Upper lobe of left lung (tissue), 6 donors: ENCODE data around the gene ZNF593. TPM values are rescaled to one million over a fixed set of nuclear protein-coding genes. Genes with fewer than 3 reads are reported as not detected.

Source experiments
- ATAC-seq, 2 donors: fragments of 200-7000 bp; cut with Tn5 transposase; one replicate each; pipeline ENCODE4 v1.9.1; 2022; ENCODE audit warnings: mild to moderate bottlenecking in 2 of 2, moderate library complexity in 2 of 2; ENCODE audit not compliant: low FRiP score in 2 of 2
- DNase-seq, 2 donors: peaks; one replicate each; pipeline ENCODE4 v3.0.0-alpha.2; 2019 to 2020
- H3K27ac ChIP-seq, 4 donors: fragments of 200-600 bp; sonication (generic); one replicate each; pipeline ENCODE4 v1.5.1; 2016 to 2019
- H3K27me3 ChIP-seq, 4 donors: fragments of 200-600 bp; sonication (generic); one replicate each; pipeline ENCODE4 v1.5.1; 2017 to 2019
- H3K36me3 ChIP-seq, 4 donors: fragments of 200-600 bp; sonication (generic); one replicate each; pipeline ENCODE4 v1.5.1; 2016 to 2019
- H3K4me1 ChIP-seq, 4 donors: fragments of 200-600 bp; sonication (generic); one replicate each; pipeline ENCODE4 v1.5.1; 2018 to 2019
- H3K4me3 ChIP-seq, 4 donors: fragments of 200-600 bp; sonication (generic); one replicate each; pipeline ENCODE4 v1.5.1; 2017 to 2019; ENCODE audit warnings: mild to moderate bottlenecking in 2 of 4, moderate library complexity in 1 of 4
- H3K9me3 ChIP-seq, 4 donors: fragments of 200-600 bp; sonication (generic); one replicate each; pipeline ENCODE4 v1.5.1; 2018 to 2019
- EP300 ChIP-seq, 4 donors: sonication (generic); formaldehyde crosslinking; IDR thresholded peaks; one replicate each; pipeline ENCODE4 v1.5.1; 2017; ENCODE audit warnings: antibody characterized with exemption in 4 of 4, control low read depth in 2 of 4
- POLR2A ChIP-seq, 4 donors: fragments of 450-650 bp; IDR thresholded peaks; one replicate each; pipeline ENCODE4 v1.5.1; 2016 to 2017; ENCODE audit warnings: antibody characterized with exemption in 4 of 4, mild to moderate bottlenecking in 2 of 4
- POLR2AphosphoS5 ChIP-seq, 2 donors: sonication (generic); formaldehyde crosslinking; IDR thresholded peaks; one replicate each; pipeline ENCODE4 v1.5.1; 2017; ENCODE audit warnings: antibody characterized with exemption in 2 of 2
- WGBS, 2 donors: methylation state at CpG; one replicate each; pipeline ENCODE4 v1.1.5; 2017 to 2018; 5-methylcytosine and 5-hydroxymethylcytosine counted together
- total RNA-seq, 6 donors: library from RNA; depleted of rRNA in 4 of 6; stranded (reverse); fragments of >200 nt in 4 of 6; gene quantifications; one replicate each; pipeline versions ENCODE4 v1.1.0 to v1.2.1, GENCODE V29; 2016 to 2021
- TF ChIP-seq, protein P1 (sequence below), 6 experiments: fragments of 450-650 bp in 4 of 6; fragments of 200-600 bp in 2 of 6; sonication (generic) in 2 of 6; IDR thresholded peaks; one replicate each; pipeline ENCODE4 v1.5.1; 2016 to 2019; ENCODE audit warnings: antibody characterized with exemption in 6 of 6
- donor health status: DM: no; HTN: no; CAD: no; lungs with moderate emphysema.
- donor health status: DM: no; HTN: yes; CAD: no; lungs with severe emphysema.

Gene ZNF593
- total RNA-seq, 6 donors from 2014 or later, result 9.8 to 46.5 (median 29.2) TPM

DNA sequence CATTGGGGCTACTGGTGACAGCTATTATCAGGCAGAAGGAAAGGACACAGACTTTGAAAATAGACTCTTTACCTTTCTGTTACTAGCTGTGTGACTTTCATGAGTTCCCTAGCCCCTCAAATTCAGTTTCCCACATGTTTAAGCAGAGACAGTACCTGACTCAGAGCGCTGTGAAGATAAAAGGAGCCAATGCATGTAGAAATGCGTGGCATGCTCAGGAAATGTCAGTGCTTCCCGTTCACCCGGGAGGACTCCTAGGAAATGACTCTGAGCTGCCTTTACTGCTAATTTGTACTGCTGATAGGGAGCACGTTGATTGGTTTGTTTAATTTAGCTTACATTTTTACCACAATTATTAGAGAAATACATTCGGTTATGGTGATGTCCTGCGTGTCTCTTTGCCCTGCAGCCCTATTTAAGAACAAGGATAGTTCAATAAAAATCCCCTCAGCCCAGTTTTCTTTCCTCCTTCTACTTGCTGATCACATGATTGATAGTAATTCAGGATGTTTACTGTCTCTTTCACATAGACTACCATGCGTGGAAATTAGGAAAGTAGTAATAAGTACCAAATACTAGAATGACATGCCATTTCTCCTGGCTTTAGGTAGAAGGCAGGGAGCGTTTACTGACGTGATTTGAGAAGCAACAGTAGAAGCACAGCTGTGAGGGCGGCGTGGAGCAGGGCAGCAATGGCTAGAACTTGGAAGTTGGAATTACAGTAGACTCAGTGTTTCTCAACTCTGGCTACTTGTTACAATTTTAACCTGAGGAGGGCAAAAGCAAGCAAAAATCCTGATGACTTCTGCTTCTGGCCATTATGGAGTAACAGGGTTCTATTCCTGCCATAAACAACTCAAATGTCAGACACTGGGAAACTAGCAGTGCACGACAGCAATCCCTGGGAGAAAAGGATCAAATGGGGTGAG lies 42.2 kb upstream of the ZNF593 start:
- H3K4me1 ChIP-seq, result peaks cover 32 to 50% (median 37%) of the 10 kb centered on the region in 4 donors
- ATAC-seq, result peak in 1 of 2 donors; percentile 36

DNA sequence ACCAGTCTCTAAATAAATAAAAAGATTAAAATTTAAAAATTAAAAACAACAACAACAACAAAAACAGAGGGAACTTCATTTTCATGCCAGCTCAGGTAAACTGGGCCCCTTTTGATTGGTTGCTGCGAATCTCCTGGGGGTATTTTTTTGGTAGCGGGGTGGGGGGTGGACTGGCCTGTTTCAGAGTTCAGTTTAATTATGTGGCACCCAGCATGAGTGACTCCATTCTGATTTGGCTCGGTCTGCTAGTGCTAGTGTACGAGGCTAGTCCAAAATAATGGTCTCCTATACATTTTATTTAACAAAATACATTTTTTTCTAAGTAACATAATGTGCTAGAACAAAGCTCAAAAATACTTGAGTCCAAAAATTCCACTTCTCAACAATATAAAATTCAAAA lies 39.9 kb upstream of the ZNF593 start:
- WGBS, 2 donors, result 92 to 96% methylated on average over 4 of the region's 4 CpGs
- H3K9me3 ChIP-seq, result no peaks in the 10 kb centered on the region
- TF ChIP-seq, protein P1, sequence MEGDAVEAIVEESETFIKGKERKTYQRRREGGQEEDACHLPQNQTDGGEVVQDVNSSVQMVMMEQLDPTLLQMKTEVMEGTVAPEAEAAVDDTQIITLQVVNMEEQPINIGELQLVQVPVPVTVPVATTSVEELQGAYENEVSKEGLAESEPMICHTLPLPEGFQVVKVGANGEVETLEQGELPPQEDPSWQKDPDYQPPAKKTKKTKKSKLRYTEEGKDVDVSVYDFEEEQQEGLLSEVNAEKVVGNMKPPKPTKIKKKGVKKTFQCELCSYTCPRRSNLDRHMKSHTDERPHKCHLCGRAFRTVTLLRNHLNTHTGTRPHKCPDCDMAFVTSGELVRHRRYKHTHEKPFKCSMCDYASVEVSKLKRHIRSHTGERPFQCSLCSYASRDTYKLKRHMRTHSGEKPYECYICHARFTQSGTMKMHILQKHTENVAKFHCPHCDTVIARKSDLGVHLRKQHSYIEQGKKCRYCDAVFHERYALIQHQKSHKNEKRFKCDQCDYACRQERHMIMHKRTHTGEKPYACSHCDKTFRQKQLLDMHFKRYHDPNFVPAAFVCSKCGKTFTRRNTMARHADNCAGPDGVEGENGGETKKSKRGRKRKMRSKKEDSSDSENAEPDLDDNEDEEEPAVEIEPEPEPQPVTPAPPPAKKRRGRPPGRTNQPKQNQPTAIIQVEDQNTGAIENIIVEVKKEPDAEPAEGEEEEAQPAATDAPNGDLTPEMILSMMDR (IDR thresholded peaks at IDR 0.05), result no peak
- TF ChIP-seq POLR2AphosphoS5 (IDR thresholded peaks at IDR 0.05) (no peak), POLR2A (IDR thresholded peaks at IDR 0.05) (no peak), EP300 (IDR thresholded peaks at IDR 0.05) (no peak)
- peaks cover 18 to 29% (median 25%) of the 10 kb centered on the region in 4 donors for H3K4me1 ChIP-seq
- no peaks in the 10 kb centered on the region for H3K36me3 ChIP-seq
- ATAC-seq, result no peak
- no peak overlapping the region for H3K27ac ChIP-seq
- no peak overlapping the region for H3K4me3 ChIP-seq
- DNase-seq, result no peak
- no peaks in the 10 kb centered on the region for H3K27me3 ChIP-seq

More for the DNA sequence above, 42.2 kb upstream of the ZNF593 start:
- peak overlapping the region in 2 of 4 donors; percentile 1 to 2 for H3K4me3 ChIP-seq
- H3K27ac ChIP-seq, result peak overlapping the region; percentile 28 to 85 (median 70)
- H3K9me3 ChIP-seq, result no peaks in the 10 kb centered on the region
- H3K36me3 ChIP-seq, result no peaks in the 10 kb centered on the region
- no peaks in the 10 kb centered on the region for H3K27me3 ChIP-seq
- WGBS, 2 donors, result 27 to 35% methylated on average over 13 of the region's 13 CpGs
- TF ChIP-seq, protein P1 (IDR thresholded peaks at IDR 0.05), result no peak
- TF ChIP-seq EP300 (IDR thresholded peaks at IDR 0.05), result no peak
- no peak for TF ChIP-seq POLR2AphosphoS5 (IDR thresholded peaks at IDR 0.05)
- no peak for TF ChIP-seq POLR2A (IDR thresholded peaks at IDR 0.05)
- peak in 1 of 2 donors; percentile 41 for DNase-seq

DNA sequence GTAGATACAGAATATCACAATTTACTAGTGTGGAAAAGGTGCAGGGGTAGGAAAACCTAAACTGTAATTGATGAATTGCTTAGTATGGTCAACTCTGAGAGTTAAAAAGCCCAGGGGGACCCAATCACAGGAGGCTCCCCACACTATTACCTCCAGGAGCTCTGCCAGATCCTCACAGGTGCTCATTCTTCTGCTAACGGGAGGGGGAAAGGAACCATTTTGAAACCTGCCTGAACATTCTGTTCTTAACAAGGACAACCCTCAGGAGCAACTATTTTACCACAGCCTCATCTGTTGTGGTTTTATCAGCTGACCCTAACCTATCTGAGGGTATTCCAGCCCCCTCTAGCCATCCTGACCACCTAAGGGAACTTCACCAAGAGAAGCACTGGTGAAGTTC lies 39.0 kb upstream of the ZNF593 start:
- DNase-seq (no peak), ATAC-seq (no peak)
- no peak overlapping the region for H3K4me3 ChIP-seq
- TF ChIP-seq EP300 (IDR thresholded peaks at IDR 0.05), result no peak
- TF ChIP-seq POLR2A (IDR thresholded peaks at IDR 0.05), result no peak
- TF ChIP-seq, protein P1 (IDR thresholded peaks at IDR 0.05), result no peak
- H3K4me1 ChIP-seq, result peaks cover 18 to 24% (median 21%) of the 10 kb centered on the region in 4 donors
- H3K27me3 ChIP-seq, result no peaks in the 10 kb centered on the region
- H3K9me3 ChIP-seq, result no peaks in the 10 kb centered on the region
- no peak overlapping the region for H3K27ac ChIP-seq
- no peaks in the 10 kb centered on the region for H3K36me3 ChIP-seq
- 75% methylated on average over 1 of the region's 1 CpG; no CpG with 5 or more reads in 1 of the 2 donors for WGBS, 2 donors

DNA sequence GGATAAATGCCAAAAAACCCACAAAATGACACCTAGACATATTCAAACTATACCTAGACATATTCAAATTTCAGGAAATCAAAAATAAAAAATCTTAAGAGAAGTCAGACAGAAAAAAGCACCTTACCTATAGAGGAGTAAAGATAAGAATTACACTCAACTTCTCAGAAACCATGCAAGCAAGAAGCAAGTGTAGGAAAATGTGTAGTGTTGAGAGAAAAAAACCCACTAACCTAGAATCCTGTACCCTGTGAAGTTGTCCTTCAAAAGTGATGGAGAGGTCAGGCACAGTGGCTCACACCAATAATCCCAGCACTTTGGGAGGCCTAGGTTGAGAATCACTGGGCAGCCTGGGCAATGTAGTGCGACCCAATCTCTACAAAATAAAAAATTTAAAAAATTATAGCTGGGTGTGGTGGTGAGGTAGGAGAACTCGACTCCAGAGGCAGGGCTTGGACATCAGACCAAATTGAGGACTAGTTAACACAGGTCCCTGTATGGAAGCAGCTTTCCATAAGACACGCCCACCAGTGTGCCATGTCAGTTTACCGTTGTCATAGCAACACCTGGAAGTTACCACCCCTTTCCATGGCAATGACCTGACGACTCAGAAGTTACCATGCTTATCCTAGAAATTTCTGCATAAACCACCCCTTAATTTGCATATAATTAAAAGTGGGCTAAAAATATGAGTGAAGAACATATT lies 37.4 kb upstream of the ZNF593 start:
- Histone ChIP-seq H3K4me1 (peaks cover 5 to 12% (median 10%) of the 10 kb centered on the region in 4 donors), H3K27me3 (no peaks in the 10 kb centered on the region), H3K36me3 (no peaks in the 10 kb centered on the region), H3K4me3 (no peak overlapping the region), H3K27ac (no peak overlapping the region), H3K9me3 (no peaks in the 10 kb centered on the region)
- 91% methylated on average over 5 of the region's 5 CpGs for WGBS, 2 donors
- ATAC-seq (no peak), DNase-seq (no peak)
- TF ChIP-seq POLR2AphosphoS5 (IDR thresholded peaks at IDR 0.05), result no peak
- TF ChIP-seq POLR2A (IDR thresholded peaks at IDR 0.05), result no peak
- TF ChIP-seq, protein P1 (IDR thresholded peaks at IDR 0.05), result no peak
- TF ChIP-seq EP300 (IDR thresholded peaks at IDR 0.05), result no peak
